ENCODE results near the gene C6orf120. TPM values are rescaled to one million over a fixed set of nuclear protein-coding genes. Genes with fewer than 3 reads are reported as not detected.

Gene C6orf120
- total and polyA plus RNA-seq, 2 experiments from 2014 or later, result 37.9 to 58.8 TPM

- Histone ChIP-seq H3K36me3 (replicated peaks; ENCODE audit: insufficient read depth, low read depth) (no peaks in the 10 kb centered on the region), H2AFZ (no peak overlapping the region), H3K4me2 (no peak overlapping the region), H4K20me1 (ENCODE audit: insufficient read depth, poor library complexity, severe bottlenecking) (no peaks in the 10 kb centered on the region), H3K79me2 (no peaks in the 10 kb centered on the region), H3K4me3 (no peak overlapping the region), H3K9me3 (ENCODE audit: low read depth) (no peaks in the 10 kb centered on the region), H3K27ac (no peak overlapping the region), H3K9me2 (replicated peaks; ENCODE audit: insufficient read depth) (no peaks in the 10 kb centered on the region), H3K4me1 (ENCODE audit: insufficient read depth) (no peaks in the 10 kb centered on the region), H3K27me3 (no peaks in the 10 kb centered on the region)
- 95% methylated on average over 2 of the region's 2 CpGs for WGBS (ENCODE audit: low lambda C conversion rate, missing lambda C conversion rate)
- TF ChIP-seq CTCF (IDR thresholded peaks at IDR 0.05; ENCODE audit: poor library complexity), result no peak
- no peak for TF ChIP-seq EZH2 (IDR thresholded peaks at IDR 0.05; ENCODE audit: borderline replicate concordance)
- TF ChIP-seq EZH2phosphoT487 (IDR thresholded peaks at IDR 0.05; ENCODE audit: low read depth, severe bottlenecking, unreplicated experiment), result no peak
- no peak for DNase-seq (ENCODE audit: low spot score)
These were observed 37.1 kb downstream of the C6orf120 start for GRCh38 chr6:169738976-169739529.

GRCh38 chr6:169741344-169741743, 39.4 kb downstream of the C6orf120 start:
- no peaks in the 10 kb centered on the region for H4K20me1 ChIP-seq (ENCODE audit: insufficient read depth, poor library complexity, severe bottlenecking)

GRCh38 chr6:169745405-169745804, 43.5 kb downstream of the C6orf120 start:
- no peak overlapping the region for H3K27ac ChIP-seq
- no peaks in the 10 kb centered on the region for H3K9me3 ChIP-seq (ENCODE audit: low read depth)
- H3K27me3 ChIP-seq, result no peaks in the 10 kb centered on the region
- no peaks in the 10 kb centered on the region for H4K20me1 ChIP-seq (ENCODE audit: insufficient read depth, poor library complexity, severe bottlenecking)
- 89% methylated on average over 3 of the region's 3 CpGs for WGBS (ENCODE audit: low lambda C conversion rate, missing lambda C conversion rate)
- no peak overlapping the region for H3K4me2 ChIP-seq
- peaks cover 10% of the 10 kb centered on the region for H3K79me2 ChIP-seq
- H3K9me2 ChIP-seq (replicated peaks; ENCODE audit: insufficient read depth), result no peaks in the 10 kb centered on the region
- peaks cover 5% of the 10 kb centered on the region for H3K4me1 ChIP-seq (ENCODE audit: insufficient read depth)
- no peak overlapping the region for H3K4me3 ChIP-seq
- TF ChIP-seq CTCF (IDR thresholded peaks at IDR 0.05; ENCODE audit: poor library complexity) (no peak), EZH2phosphoT487 (IDR thresholded peaks at IDR 0.05; ENCODE audit: low read depth, severe bottlenecking, unreplicated experiment) (no peak), EZH2 (IDR thresholded peaks at IDR 0.05; ENCODE audit: borderline replicate concordance) (no peak)
- H2AFZ ChIP-seq, result no peak overlapping the region
- H3K36me3 ChIP-seq (replicated peaks; ENCODE audit: insufficient read depth, low read depth), result no peaks in the 10 kb centered on the region
- DNase-seq (ENCODE audit: low spot score), result no peak

More at GRCh38 chr6:169741344-169741743, 39.4 kb downstream of the C6orf120 start:
- no peak overlapping the region for H3K4me3 ChIP-seq
- H3K4me2 ChIP-seq, result no peak overlapping the region
- H3K79me2 ChIP-seq, result no peaks in the 10 kb centered on the region
- TF ChIP-seq CTCF (IDR thresholded peaks at IDR 0.05; ENCODE audit: poor library complexity), result no peak
- TF ChIP-seq EZH2 (IDR thresholded peaks at IDR 0.05; ENCODE audit: borderline replicate concordance), result no peak
- TF ChIP-seq EZH2phosphoT487 (IDR thresholded peaks at IDR 0.05; ENCODE audit: low read depth, severe bottlenecking, unreplicated experiment), result no peak
- no peak overlapping the region for H2AFZ ChIP-seq
- H3K36me3 ChIP-seq (replicated peaks; ENCODE audit: insufficient read depth, low read depth), result no peaks in the 10 kb centered on the region
- no peaks in the 10 kb centered on the region for H3K9me3 ChIP-seq (ENCODE audit: low read depth)
- H3K9me2 ChIP-seq (replicated peaks; ENCODE audit: insufficient read depth), result no peaks in the 10 kb centered on the region
- no peak overlapping the region for H3K27ac ChIP-seq
- H3K4me1 ChIP-seq (ENCODE audit: insufficient read depth), result no peaks in the 10 kb centered on the region
- no peak for DNase-seq (ENCODE audit: low spot score)
- H3K27me3 ChIP-seq, result no peaks in the 10 kb centered on the region
